HG02610 (cell line): ENCODE data around the gene GALNT9.

Source experiments
- ATAC-seq: cut with Tn5 transposase; IDR thresholded peaks from one replicate; pipeline ENCODE4 v1.9.1; 2021; ENCODE audit warnings: mild to moderate bottlenecking, moderate library complexity; ENCODE audit not compliant: unreplicated experiment

Gene GALNT9

DNA sequence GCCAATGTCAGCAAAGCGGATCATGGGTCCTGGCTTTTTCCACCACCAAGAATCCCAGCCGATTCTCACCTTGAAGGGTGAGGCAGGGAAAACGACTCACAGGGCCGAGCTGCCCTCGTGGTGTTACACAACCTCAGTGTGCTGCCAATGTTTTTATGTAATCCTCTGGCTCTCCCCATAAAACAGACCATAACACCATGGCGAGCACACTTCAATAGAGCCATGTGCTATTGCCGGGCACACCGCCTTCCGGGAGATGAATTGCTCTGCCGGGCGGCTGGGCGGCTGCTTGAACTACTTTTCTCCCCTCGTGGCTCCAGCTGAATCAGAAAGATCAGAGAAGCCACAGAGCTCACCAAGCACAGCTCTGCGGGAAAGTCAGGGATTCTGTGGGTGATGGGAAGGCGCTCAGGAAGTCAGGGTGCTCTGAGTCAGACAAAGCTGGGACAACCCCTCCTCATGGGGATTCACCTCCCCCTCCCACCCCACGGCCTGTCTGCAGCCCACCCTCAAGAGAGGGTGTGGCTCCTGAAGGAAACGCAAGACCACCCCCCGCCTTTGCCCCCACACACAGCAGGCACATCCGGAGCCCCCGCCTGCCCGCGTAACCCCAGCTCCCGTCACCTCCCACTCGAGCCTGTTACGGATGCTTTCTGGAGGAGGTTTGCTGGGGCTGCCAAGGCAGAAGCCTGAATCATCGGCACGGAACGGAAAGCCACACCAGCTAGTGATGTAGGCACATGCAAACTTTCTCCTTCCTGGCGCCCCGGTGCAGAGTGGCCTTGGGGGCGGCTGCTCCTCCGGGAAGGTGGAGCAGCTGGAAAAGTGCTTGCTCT lies 1.8 kb downstream of the GALNT9 start:
- ATAC-seq: no peak

DNA sequence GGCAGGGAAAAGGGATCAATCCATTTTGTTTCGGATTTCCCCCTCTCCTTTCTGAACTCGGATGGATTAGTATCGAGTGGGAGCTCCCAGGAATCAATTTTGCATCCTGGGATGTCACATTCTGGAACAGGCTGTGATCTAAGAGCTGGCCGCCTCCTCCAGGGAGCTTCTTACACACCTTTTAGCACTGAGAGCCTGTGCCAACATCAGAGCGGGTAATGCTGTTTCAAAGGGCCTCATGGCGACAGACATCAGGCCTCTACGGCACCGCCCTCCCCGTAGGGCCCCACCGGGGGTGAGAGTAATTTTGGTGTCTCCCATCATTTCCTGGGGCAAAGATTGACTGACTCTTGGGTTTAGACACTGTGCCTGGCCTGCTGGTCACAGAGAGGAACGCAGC lies 2.7 kb downstream of the GALNT9 start:
- ATAC-seq: no peak

DNA sequence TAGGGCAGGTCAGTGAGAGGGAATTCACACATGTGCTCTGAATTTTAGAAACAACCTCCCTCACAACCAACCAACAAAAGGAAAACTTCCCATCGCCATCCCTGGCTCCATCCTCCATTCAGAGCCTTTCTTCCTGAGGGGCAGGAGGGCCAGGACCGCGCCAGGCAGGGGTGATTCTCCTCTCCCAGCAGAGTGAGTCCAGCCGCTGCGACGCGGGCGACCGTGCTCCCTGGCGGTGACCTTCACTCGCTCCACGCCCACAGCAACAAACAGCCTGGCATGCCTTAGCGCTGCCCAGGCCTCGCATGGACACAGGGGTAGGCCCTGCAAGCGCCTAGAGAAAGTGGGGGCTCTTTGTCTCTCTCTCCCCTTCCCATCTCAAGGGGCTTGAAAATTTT lies 3.7 kb downstream of the GALNT9 start:
- ATAC-seq: no peak

DNA sequence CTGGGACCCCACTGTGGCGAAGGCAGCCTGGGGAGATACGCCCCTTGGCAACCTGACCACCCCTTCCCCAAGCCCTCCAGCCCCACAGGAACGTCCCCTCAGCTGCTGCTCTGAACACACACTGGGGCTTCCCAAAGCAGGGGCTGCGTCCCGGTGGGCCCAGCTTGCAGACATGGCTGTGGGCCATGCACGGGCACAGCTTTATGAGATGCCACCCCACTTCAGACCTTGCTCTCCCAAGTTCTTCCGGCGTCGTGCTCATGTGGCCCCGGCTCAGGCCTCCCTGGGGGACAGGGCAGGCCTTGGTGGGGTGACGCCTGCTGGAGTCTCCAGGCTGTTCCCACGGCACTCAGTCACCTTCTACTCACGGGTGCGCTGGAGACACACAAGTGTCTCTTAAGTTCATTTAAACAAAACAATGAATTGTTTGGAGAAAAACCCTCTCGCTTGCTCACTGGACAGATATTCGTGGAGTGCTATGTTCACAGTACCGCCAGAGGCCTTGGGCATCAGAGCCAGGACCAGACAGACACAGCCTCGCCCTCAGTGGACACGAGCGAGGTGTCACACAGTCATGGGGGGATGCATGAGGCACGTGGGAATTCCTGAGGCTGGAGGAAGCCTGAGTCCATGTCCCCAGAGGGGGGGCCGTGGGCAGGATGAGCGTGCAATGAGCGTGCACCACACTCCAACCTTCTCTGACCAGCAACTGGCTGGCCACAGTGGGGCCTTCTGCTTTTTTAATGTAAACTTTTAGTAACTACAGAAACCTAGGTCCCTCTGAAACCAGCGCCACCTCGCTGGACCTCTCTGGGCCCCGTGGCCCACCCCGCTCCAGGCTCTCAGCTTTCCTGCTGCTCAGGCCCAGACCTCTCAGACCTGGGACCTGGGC lies 4.3 kb downstream of the GALNT9 start:
- no peak for ATAC-seq

DNA sequence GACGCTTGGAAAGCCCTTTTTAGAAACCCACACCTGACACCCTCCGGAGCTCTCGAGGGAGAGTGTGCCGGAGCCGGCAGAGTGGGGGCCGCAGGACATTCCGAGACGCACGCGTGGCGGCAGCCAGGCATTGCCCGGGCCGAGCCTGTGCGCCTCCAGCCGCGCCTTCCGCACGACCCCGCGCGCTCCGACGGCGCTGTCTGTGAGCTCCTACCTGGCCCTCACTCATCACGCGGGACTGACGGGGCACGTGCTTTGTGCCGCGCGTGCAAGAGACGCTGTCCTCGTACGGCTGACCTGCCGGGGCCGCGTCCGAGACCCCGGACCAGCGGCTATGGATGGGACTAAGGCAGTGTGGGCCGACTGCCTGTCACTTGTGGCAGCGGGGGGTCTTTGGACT lies 5.2 kb downstream of the GALNT9 start:
- ATAC-seq: no peak

DNA sequence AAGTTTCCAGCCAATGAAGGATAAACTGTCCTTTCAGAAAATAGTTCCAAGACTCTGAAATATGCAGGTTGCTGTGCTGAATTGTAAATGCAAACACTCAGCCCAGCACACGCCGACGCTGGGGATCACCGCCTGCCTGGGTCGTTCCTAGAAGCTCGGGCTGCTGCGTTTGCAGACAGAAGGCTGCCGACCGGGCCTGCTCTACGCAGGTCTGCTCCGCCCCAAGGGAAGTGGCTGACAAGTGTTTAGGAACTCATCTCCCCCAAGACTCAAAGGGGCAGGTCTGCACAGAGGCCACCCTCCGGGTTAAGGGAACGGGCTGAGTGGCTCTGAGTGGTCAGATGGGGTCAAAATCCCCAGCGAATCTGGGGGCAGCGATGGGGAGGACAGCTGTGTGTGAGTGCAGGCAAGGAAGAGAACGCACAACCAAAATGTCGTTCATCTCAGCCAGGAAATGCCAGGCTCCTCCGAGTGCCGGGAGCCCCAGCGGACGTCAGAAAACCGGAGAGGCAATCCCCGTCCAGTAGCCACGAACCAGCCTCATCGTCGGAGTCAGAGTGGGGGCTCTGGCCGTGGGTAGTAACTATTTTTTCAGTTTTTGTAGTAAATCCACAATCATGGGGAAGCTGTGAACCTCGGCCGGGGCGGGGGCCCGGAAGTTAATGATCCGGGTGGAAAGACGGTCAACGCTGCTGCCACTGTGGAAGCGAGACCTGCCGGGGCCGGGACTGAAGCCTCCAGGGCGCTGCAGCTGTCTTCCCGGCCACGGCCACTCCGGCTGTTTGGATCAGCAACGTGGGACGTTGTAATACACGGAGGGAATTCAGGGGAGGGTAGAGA lies 6.0 kb downstream of the GALNT9 start:
- ATAC-seq: no peak

DNA sequence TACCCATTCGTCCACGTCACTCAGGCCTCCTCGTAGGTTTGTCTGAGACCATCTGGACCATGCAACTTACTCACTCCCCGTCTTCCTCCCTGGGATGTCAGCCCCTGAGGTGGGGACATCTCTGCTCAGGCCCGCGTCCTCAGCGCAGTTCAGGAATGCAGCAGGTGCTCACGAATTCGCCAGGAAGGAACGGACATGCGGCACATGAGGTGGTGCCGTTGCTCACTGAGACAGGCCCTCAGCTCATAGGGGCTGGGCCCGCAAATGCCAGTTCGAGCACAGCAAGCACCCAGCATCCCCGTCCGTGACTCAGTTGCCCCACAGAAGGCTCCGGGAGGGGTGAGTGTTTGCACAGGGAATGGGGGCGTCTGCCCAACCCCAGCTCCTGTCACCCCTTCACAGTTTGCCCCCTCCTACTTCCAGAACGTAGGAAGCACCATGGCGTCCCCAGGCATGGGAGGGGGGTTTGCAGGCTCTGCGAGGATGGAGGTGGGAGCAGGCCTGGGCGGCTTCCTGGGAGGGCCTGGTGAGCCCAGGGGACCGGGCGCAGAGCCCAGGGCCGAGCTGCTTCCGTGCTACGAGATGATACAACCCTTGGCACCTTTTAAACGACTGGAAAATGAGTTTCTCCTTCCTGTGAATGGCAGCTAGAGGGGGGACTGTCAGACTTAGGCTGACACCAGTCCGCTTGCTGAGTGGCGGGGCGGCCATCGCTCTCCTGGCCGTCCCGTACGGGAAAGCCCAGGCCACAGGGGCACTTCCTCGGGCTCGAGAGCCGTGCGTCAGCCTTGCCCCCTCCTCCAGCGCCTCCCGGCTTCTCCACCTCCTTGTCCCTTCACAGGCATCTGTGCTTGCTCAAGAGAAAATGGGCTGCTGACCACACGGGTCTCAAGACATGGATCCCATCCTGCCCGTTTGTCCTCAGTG lies 6.9 kb downstream of the GALNT9 start:
- no peak for ATAC-seq

DNA sequence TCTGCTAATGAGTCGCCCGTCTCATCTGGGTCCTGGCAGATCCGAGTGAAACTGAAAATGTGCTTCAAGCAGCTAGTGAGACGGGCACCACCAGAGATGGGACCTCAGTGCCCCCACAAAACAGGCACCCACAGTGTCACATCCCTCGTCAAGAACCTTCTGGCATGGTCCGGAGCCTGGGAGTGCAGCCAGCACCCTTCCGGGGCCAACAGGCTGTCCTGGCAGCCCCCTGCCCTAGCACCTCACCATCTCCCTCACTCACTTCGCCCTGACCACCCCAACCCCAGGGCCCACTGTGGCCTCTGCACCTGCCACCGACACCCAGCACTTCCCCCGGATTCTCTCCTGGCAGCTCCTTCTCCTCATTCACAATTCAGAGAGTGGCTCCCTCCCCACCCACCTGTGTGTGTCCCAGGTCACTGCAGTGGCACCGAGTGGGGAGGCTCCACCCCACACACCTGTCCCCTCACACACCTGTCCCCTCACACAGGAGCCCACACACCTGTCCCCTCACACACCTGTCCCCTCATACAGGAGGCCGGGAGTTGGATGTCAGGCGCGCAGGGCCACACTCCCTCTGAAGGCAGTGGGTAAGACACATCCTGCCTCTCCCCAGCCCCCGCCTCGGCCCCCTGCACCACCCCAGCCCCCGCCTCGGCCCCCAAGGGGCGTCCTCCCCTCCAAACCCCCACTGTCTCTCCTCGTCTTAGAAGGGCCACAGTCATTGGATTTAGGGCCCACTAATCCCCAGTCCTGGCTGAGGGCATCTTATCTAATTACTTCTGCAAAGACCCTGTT lies 7.9 kb downstream of the GALNT9 start:
- ATAC-seq: no peak

DNA sequence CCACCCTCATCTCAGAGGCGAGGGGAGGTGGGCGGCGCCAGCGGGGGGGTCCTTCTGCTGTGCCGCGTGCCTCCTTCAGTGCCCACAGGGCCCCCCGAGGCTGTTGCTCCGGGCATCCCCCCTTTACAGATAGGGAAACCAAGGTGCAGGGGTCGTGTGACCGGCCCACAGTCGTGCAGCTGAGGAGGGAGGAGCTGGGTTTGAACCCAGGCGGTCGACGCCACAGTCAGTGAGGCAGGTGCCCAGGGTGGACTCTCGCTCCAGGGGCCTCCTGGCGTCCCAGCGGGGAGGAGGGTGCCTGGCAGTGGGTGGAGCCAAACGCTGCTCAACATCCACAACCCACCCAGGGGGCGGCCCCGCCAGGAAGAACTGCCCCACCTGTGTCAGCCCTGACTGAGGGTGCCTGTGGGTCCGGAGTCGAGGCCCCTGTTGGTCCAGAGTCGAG lies 8.6 kb downstream of the GALNT9 start:
- no peak for ATAC-seq

DNA sequence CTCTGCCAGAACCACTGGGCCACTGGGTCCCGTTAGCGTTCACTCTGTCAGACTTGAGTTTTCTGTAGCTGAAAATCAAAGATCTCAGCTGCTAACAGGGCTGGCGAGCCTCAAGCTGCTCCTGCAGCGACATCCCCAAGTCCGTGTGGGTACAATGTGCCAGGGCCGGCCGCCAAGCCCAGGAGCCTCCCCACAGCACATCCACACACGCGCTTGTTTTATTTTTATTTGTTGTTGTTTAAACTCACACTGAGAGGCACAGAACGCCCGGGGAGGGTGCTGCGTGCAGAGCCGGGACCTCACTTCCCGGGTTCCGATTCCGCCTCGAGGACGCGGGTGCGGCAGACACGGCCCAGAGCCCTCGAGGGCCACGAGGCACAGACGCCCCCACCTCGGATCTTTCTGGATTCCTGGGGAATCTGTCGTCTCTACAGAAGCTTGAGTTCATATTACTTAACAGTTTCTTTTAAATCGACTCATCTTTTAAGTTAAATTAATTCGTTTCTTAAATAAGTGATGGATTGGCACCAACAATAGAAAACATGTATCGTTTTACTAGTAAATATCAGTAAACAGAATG lies 9.3 kb downstream of the GALNT9 start:
- ATAC-seq: no peak

DNA sequence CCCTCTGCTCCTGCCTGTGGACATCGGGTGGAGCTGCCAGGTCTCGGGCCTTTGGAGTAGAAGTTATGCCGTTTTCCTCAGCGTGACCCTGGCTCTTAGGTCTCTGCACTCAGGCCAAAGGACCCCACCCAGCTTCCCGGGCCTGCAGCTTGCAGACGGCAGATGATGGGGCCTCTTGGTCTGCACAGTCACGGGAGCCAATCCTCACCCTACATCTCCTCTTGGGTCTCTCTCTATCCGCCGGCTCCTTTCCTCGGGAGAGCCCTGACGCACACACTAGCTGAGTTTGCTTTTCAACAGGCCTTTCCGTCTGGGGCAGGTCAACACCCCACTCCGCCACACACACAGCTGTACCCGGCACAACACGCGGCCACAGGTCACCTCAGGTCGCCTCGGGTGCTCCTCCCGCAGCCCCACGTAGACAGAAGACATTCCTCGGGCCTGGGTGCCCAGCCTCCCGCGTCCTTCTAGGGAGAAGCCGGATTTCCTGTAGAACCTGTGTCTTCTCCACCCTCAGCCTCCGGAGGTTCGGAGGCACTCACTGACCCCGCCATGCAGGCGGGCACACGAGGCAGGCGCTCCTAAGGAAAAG lies 9.9 kb downstream of the GALNT9 start:
- ATAC-seq: no peak

DNA sequence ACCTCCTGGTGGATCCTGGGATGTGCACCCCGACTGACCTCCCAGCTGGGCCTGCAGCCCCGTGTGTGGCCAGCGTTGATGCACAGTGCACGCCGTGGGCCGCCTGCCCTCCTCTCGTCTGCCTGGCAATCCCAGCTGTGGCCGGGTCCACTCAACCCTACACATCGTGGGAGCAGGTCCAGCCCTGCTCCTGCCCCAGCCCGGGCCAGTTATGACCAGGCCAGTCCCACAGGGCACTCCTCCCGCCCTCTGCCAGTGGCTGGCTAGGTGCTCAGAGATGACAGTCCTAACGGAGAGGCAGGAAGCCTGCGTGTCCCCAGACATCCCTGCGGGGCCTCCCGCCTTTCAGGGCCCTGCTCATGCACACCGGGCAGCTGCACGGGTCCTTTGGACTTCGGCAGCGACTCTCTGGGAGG lies 10.8 kb downstream of the GALNT9 start:
- ATAC-seq: no peak

DNA sequence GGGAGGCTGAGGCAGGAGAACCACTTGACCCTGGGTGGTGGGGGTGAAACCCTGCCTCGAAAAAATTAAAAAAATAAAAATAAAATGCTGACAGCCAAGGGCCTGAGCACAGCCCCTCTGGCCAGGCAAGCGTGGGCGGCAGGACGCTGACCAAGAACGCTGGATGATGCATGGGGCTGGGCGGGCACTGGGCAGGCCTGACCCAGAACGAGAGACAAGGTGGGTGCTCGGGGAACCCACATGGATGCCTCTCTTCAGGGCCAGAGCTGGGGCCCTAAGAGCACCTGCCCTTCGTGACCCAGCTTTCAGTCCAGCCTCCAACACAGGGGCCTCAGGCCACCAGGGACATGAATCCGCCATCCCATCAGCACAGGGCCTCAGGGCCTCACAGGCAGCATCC lies 11.3 kb downstream of the GALNT9 start:
- no peak for ATAC-seq

DNA sequence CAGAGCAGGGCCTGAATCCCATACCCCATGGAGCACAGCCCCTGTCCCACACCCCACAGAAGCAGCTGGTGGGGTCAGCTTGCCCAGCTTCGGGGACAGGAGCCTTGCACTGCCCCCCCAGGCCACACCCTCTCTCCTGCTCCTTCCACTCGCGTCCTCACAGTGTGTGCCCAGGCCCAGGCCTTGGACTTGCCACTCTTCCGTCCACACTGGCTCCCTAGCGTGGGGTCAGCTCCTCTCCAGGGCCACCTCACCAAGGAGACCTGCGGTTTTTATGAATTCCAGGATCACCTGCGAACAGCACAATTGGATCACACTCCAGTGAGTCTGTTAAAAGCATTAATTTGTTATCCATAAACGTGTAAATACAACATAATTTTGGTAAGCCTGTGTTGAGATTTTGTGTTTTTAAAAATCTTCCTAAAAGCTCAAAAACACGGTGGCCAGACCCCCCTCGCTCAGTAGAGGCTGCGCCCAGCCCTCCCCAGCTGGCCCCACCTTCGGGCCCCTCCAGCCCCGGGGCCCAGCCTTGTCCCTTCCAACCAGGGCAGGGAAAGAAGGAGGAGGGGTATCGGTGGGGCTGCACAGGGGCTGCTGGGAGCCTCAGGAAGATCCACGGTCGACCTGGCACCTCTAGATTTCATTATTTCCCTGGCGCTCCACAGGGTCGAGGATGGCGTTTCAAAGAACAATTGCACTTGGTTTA lies 12.0 kb downstream of the GALNT9 start:
- ATAC-seq: no peak

DNA sequence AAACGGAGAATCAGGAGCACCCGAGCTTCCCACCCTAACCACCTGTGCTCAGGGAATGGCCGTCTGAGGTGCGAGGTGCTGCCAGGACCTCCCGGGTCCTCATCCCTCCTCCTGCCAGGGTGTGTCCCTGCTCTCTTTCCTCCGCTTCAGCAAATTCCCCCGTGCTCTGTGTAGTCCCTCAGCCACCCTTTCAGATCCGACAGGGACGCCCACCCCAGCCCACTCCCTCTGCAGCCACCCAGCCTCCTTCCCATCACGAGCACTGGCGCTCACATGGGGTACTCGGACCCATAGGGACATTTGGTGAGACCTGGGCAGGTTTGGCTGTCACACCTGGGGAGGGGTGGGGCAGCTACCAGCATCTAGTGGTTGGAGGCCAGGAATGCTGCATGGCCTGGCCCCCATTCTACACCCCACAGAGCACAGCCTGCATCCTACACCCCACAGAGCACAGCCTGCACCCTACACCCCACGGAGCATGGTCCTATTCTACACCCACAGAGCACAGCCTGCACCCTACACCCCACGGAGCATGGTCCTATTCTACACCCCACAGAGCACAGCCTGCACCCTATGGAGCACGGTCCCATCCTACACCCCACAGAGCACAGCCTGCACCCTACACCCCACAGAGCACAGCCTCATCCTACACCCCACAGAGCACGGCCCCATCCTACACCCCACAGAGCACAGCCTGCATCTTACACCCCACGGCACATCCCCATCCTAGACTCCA lies 12.7 kb downstream of the GALNT9 start:
- no peak for ATAC-seq

DNA sequence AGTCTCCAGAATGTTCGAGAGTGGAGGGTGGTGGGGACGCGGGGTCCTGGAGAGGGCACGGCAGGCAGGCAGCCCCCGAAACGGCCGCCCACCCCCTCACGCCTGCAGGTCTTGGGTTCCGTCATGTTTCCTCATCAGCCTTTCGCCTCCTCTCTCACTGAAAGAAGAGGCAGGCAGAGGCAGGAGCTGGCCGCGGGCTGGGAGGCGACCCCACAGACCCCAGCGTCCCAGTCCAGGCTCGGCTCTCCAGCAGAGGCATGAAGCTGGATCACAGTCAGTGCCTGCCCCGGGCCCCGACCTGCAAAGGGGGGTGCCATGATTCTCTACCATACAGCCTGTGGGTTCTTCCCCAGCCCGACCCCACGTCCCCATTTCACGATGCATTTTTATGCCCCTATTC lies 13.4 kb downstream of the GALNT9 start:
- no peak for ATAC-seq

DNA sequence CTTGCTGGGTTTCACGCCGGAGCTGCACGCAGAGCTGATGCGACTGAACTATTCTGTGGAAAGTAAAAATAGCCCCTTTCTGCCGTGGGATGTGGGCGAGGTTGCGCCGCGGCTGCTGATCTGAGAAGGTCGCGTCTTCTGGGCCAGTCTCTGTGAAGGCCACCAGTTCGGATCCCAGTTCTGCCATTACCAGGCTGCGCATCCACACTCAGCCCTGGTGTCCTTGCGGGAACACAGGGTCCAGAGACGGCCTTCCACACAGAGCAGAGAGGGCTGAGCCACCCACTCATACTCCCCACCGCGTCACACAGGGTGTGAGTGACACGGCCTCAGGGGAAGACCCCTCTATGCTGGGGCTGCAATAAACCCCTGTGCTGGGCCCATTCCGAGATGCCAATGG lies 13.9 kb downstream of the GALNT9 start:
- ATAC-seq: no peak
